K562 (cell line): Measurements from ENCODE around the gene QPRT. TPM values are rescaled to one million over a fixed set of nuclear protein-coding genes. Genes with fewer than 3 reads are reported as not detected.

Source experiments
- BRCA1 ChIP-seq, 2 experiments: fragments of 450-650 bp in 1 of 2; sonication (generic) in 1 of 2; formaldehyde crosslinking in 1 of 2; IDR thresholded peaks; 2 replicates each; pipeline versions ENCODE4 v1.5.0 to v1.6.1; 2017 to 2020; ENCODE audit warnings: mild to moderate bottlenecking in 1 of 2, missing genetic modification reagents in 1 of 2
- CBFA2T2 ChIP-seq: fragments of 450-650 bp; conservative IDR thresholded peaks from 2 replicates; pipeline ENCODE4 v1.6.1; 2017; ENCODE audit warnings: mild to moderate bottlenecking
- KDM1A ChIP-seq, 2 experiments: fragments of 450-650 bp; IDR thresholded peaks; 2 replicates each; pipeline ENCODE4 v1.6.1; 2016; ENCODE audit warnings: mild to moderate bottlenecking in 2 of 2
- KHSRP ChIP-seq: fragments of 450-650 bp; IDR thresholded peaks from 2 replicates; pipeline ENCODE4 v1.6.1; 2017
- MTA2 ChIP-seq: fragments of 450-650 bp; IDR thresholded peaks from 2 replicates; pipeline ENCODE4 v1.6.1; 2016; ENCODE audit warnings: low read depth
- NR2C2 ChIP-seq, 2 experiments: fragments of 200-800 bp in 1 of 2; sonication (Bioruptor generic) in 1 of 2; sonication (generic) in 1 of 2; formaldehyde crosslinking in 1 of 2; IDR thresholded peaks; 2 replicates each; pipeline versions ENCODE4 v1.6.1 to v1.8.0; 2016 to 2022; ENCODE audit warnings: mild to moderate bottlenecking in 1 of 2, missing compliant biosample characterization in 1 of 2, missing genetic modification characterization in 1 of 2, missing genetic modification reagents in 1 of 2
- TBP ChIP-seq: optimal IDR thresholded peaks from 2 replicates; pipeline ENCODE3; 2011; ENCODE audit warnings: low read depth, low read length, improper control_type of control experiment
- U2AF1 ChIP-seq: fragments of 200-400 bp; formaldehyde crosslinking; optimal IDR thresholded peaks from 2 replicates; pipeline ENCODE3; 2017; ENCODE audit warnings: mild to moderate bottlenecking, low read depth, low read length, moderate library complexity
- ZZZ3 ChIP-seq: fragments of 450-650 bp; IDR thresholded peaks from 2 replicates; pipeline ENCODE4 v1.6.1; 2016; ENCODE audit warnings: antibody characterized with exemption, mild to moderate bottlenecking, moderate library complexity
- polyA plus RNA-seq, 8 experiments: library from polyadenylated mRNA; depleted of rRNA in 4 of 8; stranded (reverse) in 5 of 8; unstranded in 3 of 8; fragments of >200 nt; fragmentation: Nextera tagmentation in 2 of 8; fragmentation: Illumina TruSeq in 1 of 8; extraction: Ambion mirVana in 2 of 8; extraction: Trizol in 1 of 8; gene quantifications; 2 replicates each; pipeline versions ENCODE4 v1.2.1 to v1.2.3, GENCODE V29; 2011 to 2014; ENCODE audit warnings: inconsistent platforms in 1 of 8, missing spikeins in 1 of 8
- total RNA-seq, 7 experiments: library from RNA; depleted of rRNA in 6 of 7; stranded (reverse); fragments of >200 nt in 6 of 7; fragmentation: Illumina TruSeq in 2 of 7; extraction: Trizol in 2 of 7; gene quantifications; 2 replicates each; pipeline versions ENCODE4 v1.2.1 to v1.2.3, GENCODE V29; 2011 to 2021; ENCODE audit warnings: low replicate concordance in 1 of 7
- TF ChIP-seq, protein P1 (sequence below): sonication (generic); formaldehyde crosslinking; IDR thresholded peaks from 2 replicates; pipeline ENCODE4 v1.5.0; 2020; ENCODE audit warnings: missing genetic modification reagents
- TF ChIP-seq, protein P2 (sequence below), 3 experiments: IDR thresholded peaks in 2 of 3; conservative IDR thresholded peaks in 1 of 3; 2 replicates each; pipeline ENCODE4 v1.5.1; 2011 to 2012; ENCODE audit warnings: low read length in 3 of 3, mild to moderate bottlenecking in 3 of 3, control low read depth in 2 of 3, improper control_type of control experiment in 1 of 3, inconsistent platforms in 1 of 3, low read depth in 1 of 3, mixed read lengths in 1 of 3, moderate library complexity in 1 of 3; ENCODE audit not compliant: insufficient read depth in 2 of 3

QPRT gene
- total and polyA plus RNA-seq, 9 of the 15 experiments (the other 6 are each of a cell fraction or from before 2014, with no cell fraction given): 7.7 to 112 (median 64.1) TPM

DNA sequence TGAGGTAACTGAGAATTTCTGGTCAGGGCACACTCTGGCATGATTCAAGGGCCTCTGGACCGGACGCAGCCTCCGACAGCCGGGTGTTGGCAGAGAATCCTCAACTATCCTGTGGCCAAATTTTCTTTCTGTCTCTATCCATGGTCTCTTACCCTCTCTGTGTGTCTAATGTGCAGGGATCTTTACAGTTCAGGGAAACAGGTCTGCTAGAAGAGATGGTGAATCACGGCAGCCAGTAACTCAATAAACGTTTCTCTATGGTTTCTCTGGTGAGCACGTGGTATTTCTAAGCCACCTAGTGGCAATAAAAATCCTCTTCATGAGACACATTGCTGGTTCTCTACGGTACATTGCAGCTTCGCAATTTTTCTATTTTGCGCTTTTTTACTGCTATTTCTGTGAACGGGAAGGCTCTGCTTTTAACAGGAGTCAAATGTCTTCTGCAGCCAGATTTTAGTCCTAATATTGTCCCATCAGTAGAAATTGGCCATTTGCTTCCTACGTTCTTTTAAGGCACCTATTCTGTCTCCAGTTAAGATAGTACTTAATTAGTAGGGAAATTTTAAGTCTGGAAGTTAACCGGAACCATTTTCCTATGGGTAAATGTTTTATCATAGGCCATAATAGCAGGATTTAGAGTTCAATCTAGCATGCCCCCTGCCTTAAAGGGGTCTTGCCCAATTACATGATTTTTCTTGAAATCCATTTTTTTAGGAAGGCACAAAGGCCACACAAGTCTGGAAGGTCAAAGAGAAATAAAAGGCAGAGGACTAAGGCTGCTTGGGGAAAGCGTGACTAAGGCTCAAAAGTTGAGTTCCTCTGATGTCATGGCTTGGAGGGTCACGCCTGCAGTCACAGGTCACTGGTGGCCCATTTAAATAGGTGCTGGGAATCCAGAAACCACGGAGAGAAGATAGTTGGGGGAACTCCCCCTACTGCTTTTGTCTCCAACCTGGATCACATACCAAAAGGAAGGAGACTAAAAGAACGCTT, 31.5 kb downstream of the QPRT start (continued):
- peak; percentile 73 to 75 for TF ChIP-seq KDM1A (IDR thresholded peaks at IDR 0.05)
- no peak for TF ChIP-seq BRCA1 (IDR thresholded peaks at IDR 0.05)
- no peak for TF ChIP-seq BRCA1 (CRISPR knock-in tag; IDR thresholded peaks at IDR 0.05)
- no peak for TF ChIP-seq MTA2
- TF ChIP-seq, protein P1, sequence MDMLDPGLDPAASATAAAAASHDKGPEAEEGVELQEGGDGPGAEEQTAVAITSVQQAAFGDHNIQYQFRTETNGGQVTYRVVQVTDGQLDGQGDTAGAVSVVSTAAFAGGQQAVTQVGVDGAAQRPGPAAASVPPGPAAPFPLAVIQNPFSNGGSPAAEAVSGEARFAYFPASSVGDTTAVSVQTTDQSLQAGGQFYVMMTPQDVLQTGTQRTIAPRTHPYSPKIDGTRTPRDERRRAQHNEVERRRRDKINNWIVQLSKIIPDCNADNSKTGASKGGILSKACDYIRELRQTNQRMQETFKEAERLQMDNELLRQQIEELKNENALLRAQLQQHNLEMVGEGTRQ: peak; percentile 82
- no peak for TF ChIP-seq ZZZ3
- no peak for TF ChIP-seq KHSRP
- TF ChIP-seq, protein P2, sequence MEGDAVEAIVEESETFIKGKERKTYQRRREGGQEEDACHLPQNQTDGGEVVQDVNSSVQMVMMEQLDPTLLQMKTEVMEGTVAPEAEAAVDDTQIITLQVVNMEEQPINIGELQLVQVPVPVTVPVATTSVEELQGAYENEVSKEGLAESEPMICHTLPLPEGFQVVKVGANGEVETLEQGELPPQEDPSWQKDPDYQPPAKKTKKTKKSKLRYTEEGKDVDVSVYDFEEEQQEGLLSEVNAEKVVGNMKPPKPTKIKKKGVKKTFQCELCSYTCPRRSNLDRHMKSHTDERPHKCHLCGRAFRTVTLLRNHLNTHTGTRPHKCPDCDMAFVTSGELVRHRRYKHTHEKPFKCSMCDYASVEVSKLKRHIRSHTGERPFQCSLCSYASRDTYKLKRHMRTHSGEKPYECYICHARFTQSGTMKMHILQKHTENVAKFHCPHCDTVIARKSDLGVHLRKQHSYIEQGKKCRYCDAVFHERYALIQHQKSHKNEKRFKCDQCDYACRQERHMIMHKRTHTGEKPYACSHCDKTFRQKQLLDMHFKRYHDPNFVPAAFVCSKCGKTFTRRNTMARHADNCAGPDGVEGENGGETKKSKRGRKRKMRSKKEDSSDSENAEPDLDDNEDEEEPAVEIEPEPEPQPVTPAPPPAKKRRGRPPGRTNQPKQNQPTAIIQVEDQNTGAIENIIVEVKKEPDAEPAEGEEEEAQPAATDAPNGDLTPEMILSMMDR (IDR thresholded peaks at IDR 0.05 in 2 of 3, conservative IDR thresholded peaks at IDR 0.05 in 1 of 3; ENCODE audit: insufficient read depth in 2 of 3, low read depth in 1 of 3, low read length in 3 of 3): peak; percentile 68 to 77 (median 72)
- TF ChIP-seq CBFA2T2: 0 out of 2 replicates have a peak, but pooled peaks have one; percentile 4
- no peak for TF ChIP-seq NR2C2 (CRISPR knock-in tag; IDR thresholded peaks at IDR 0.05)
- TF ChIP-seq NR2C2 (tag; IDR thresholded peaks at IDR 0.05): peak; percentile 45
- no peak for TF ChIP-seq TBP
- TF ChIP-seq U2AF1: no peak
- TF ChIP-seq, all 486 proteins: peak for 53
